GM13976 (cell line): ENCODE measurements around the gene UBE2D1.
"Not testable (repeated sequence)": the region's sequence is repeated elsewhere in the genome, so short reads cannot be mapped to it uniquely, and the experiment has no call there.

Experiments
- DNase-seq: peaks from one replicate; pipeline ENCODE4 v3.0.0; 2012; ENCODE audit warnings: low spot score
- in situ Hi-C: fragments of 300-500 bp; cut with MboI; formaldehyde crosslinking; loops from one replicate; pipeline ENCODE4 v1.12.0; 2022; ENCODE audit warnings: low sequenced_read_pairs, mixed read lengths, inconsistent platforms; ENCODE audit not compliant: unreplicated experiment
- TF ChIP-seq, protein P1 (sequence below): IDR thresholded peaks from 2 replicates; pipeline ENCODE4 v1.5.1; 2012; ENCODE audit warnings: borderline replicate concordance, mild to moderate bottlenecking; ENCODE audit not compliant: insufficient read depth; ENCODE audit errors: extremely low read depth, missing control alignments, control extremely low read depth

UBE2D1 gene

DNA sequence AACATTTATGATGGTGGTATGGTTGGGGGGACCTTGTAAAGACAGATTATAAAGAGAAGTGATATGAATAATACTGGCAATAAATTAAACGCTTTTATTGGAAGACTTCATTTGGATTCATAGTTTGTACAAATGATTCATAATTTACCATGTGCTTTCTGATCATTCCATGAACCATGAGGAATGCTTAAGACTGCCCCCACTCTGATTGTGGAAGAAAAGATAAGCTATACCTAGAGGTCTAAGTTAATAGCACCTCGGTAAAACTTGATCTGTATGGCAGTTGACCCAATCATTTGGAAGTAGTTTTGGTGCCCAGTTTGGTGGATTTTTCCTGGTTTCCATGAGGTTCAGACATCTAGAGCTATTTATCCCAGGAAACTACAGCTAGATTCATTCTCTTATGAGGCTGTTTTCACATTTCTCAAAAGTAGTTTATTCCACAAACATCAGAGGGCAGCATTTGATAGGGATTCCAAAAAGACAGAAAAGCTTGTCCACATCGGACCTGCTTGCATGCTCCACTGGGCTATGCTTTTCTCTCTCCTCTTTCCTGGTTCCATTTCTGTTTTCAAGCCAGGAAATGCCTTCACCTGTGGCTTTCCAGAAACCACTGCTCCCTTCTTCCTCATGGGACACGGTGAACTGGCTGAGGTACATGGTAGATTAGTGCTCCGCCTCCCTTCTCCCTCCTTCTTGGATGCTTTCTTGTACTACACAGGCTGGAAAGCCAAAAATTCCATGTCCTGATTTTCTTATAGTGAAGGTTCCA, 79.7 kb downstream of the UBE2D1 start:
- in situ Hi-C loops, result no loop called here
- no peak for DNase-seq
- TF ChIP-seq, protein P1, sequence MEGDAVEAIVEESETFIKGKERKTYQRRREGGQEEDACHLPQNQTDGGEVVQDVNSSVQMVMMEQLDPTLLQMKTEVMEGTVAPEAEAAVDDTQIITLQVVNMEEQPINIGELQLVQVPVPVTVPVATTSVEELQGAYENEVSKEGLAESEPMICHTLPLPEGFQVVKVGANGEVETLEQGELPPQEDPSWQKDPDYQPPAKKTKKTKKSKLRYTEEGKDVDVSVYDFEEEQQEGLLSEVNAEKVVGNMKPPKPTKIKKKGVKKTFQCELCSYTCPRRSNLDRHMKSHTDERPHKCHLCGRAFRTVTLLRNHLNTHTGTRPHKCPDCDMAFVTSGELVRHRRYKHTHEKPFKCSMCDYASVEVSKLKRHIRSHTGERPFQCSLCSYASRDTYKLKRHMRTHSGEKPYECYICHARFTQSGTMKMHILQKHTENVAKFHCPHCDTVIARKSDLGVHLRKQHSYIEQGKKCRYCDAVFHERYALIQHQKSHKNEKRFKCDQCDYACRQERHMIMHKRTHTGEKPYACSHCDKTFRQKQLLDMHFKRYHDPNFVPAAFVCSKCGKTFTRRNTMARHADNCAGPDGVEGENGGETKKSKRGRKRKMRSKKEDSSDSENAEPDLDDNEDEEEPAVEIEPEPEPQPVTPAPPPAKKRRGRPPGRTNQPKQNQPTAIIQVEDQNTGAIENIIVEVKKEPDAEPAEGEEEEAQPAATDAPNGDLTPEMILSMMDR, result no peak

DNA sequence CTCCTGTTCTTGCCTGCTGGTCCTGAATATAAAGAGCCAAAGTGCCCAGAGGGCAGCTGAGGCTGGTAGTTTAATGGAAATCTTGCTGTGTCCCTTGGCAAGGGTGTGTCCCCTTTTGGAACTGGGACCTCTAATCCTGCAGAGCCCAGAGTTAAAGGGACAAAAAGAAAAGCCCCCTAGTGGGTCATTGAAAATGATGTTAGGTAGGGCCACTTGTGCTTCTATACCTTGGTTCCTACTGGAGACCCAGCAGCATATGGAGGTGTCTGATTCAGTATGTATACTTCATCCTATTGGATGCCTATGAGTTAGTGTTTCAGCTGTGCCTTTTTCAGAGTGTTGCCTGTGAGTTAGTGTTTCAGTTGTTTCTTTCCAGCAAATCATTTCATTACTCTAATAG, 81.0 kb downstream of the UBE2D1 start:
- in situ Hi-C loops, result no loop called here
- DNase-seq, result no peak
- TF ChIP-seq, protein P1, result no peak

DNA sequence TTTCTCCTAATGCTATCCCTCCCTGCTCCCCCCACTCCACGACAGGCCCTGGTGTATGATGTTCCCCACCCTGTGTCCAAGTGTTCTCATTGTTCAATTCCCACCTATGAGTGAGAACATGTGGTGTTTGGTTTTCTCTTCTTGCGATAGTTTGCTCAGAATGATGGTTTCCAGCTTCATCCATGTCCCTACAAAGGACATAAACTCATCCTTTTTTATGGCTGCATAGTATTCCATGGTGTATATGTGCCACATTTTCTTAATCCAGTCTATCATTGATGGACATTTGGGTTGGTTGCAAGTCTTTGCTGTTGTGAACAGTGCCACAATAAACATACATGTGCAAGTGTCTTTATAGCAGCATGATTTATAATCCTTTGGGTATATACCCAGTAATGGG, 83.1 kb downstream of the UBE2D1 start:
- DNase-seq, in situ Hi-C loops: not testable (repeated sequence)
